HepG2 (cell line): ENCODE measurements around the gene MAB21L4. TPM values are rescaled to one million over a fixed set of nuclear protein-coding genes. Genes with fewer than 3 reads are reported as not detected.

ENCODE experiments used
- ARHGAP35 ChIP-seq: sonication (generic); formaldehyde crosslinking; IDR thresholded peaks from 2 replicates; pipeline ENCODE4 v1.9.0; 2022; ENCODE audit warnings: mild to moderate bottlenecking, inconsistent platforms, moderate library complexity, missing genetic modification reagents, borderline replicate concordance
- ATRX ChIP-seq: sonication (generic); formaldehyde crosslinking; IDR thresholded peaks from 2 replicates; pipeline ENCODE4 v1.4.0; 2020; ENCODE audit warnings: missing genetic modification reagents, borderline replicate concordance
- BHLHE40 ChIP-seq: IDR thresholded peaks from 2 replicates; pipeline ENCODE4 v1.6.1; 2011; ENCODE audit warnings: low read length, improper control_type of control experiment
- CBFB ChIP-seq: sonication (generic); formaldehyde crosslinking; IDR thresholded peaks from 2 replicates; pipeline ENCODE4 v1.4.0; 2020; ENCODE audit warnings: missing genetic modification reagents
- CHD2 ChIP-seq: IDR thresholded peaks from 2 replicates; pipeline ENCODE4 v1.6.1; 2011; ENCODE audit warnings: low read depth, low read length, improper control_type of control experiment
- GATAD2A ChIP-seq: IDR thresholded peaks from 2 replicates; pipeline ENCODE4 v1.6.1; 2016
- GFI1 ChIP-seq: sonication (generic); formaldehyde crosslinking; IDR thresholded peaks from 2 replicates; pipeline ENCODE4 v1.5.0; 2020; ENCODE audit warnings: missing genetic modification reagents, mild to moderate bottlenecking, borderline replicate concordance
- IRX3 ChIP-seq: sonication (generic); formaldehyde crosslinking; IDR thresholded peaks from 2 replicates; pipeline ENCODE4 v1.8.1; 2023; ENCODE audit warnings: mild to moderate bottlenecking, low read depth, missing genetic modification reagents, borderline replicate concordance
- KMT2A ChIP-seq: sonication (generic); formaldehyde crosslinking; IDR thresholded peaks from 2 replicates; pipeline ENCODE4 v1.4.0; 2020; ENCODE audit warnings: missing genetic modification reagents
- MBD4 ChIP-seq: IDR thresholded peaks from 2 replicates; pipeline ENCODE4 v1.6.1; 2012; ENCODE audit warnings: low read length, inconsistent platforms, borderline replicate concordance
- NCOA5 ChIP-seq: sonication (generic); formaldehyde crosslinking; IDR thresholded peaks from 2 replicates; pipeline ENCODE4 v1.4.0; 2020; ENCODE audit warnings: missing genetic modification reagents
- NCOR1 ChIP-seq: fragments of 200-600 bp; sonication (generic); IDR thresholded peaks from 2 replicates; pipeline ENCODE4 v1.7.0; 2017; ENCODE audit warnings: antibody characterized with exemption, low read length, borderline replicate concordance
- PLRG1 ChIP-seq: fragments of 450-650 bp; conservative IDR thresholded peaks from 2 replicates; pipeline ENCODE4 v1.6.1; 2016
- PTBP1 ChIP-seq: fragments of 200-400 bp; formaldehyde crosslinking; IDR thresholded peaks from 2 replicates; pipeline ENCODE4 v1.6.1; 2018; ENCODE audit warnings: low read length, low read depth; ENCODE audit not compliant: poor library complexity, severe bottlenecking
- THAP11 ChIP-seq: IDR thresholded peaks from 2 replicates; pipeline ENCODE4 v1.6.1; 2016; ENCODE audit warnings: missing biosample characterization, missing genetic modification reagents
- ZNF274 ChIP-seq: sonication (generic); formaldehyde crosslinking; IDR thresholded peaks from 2 replicates; pipeline ENCODE4 v1.5.1; 2020; ENCODE audit warnings: mild to moderate bottlenecking, missing genetic modification reagents
- polyA plus RNA-seq, 8 experiments: library from polyadenylated mRNA; depleted of rRNA in 3 of 8; stranded (reverse) in 7 of 8; unstranded in 1 of 8; fragments of >200 nt; fragmentation: Illumina TruSeq in 4 of 8; extraction: Trizol in 4 of 8; gene quantifications; 2 replicates each; pipeline versions ENCODE4 v1.2.1 to v1.2.3, GENCODE V29; 2011 to 2016; ENCODE audit warnings: low read depth in 4 of 8, missing spikeins in 1 of 8, mixed read lengths in 1 of 8; ENCODE audit not compliant: insufficient read depth in 1 of 8
- total RNA-seq, 5 experiments: library from RNA; depleted of rRNA; stranded (reverse); fragments of >200 nt; fragmentation: Illumina TruSeq; extraction: Trizol; gene quantifications; 2 replicates each; pipeline ENCODE4 v1.2.3, GENCODE V29; 2016; ENCODE audit warnings: low read depth in 1 of 5
- TF ChIP-seq, protein P1 (sequence below): IDR thresholded peaks from 2 replicates; pipeline ENCODE4 v1.6.1; 2016; ENCODE audit warnings: missing compliant biosample characterization, missing genetic modification reagents, borderline replicate concordance
- TF ChIP-seq, protein P2 (sequence below): sonication (generic); formaldehyde crosslinking; IDR thresholded peaks from 2 replicates; pipeline ENCODE4 v1.5.0; 2020; ENCODE audit warnings: missing genetic modification reagents
- TF ChIP-seq, protein P3 (sequence below): sonication (generic); formaldehyde crosslinking; IDR thresholded peaks from 2 replicates; pipeline ENCODE4 v1.5.0; 2020; ENCODE audit warnings: missing genetic modification reagents
- TF ChIP-seq, protein P4 (sequence below): sonication (generic); formaldehyde crosslinking; conservative IDR thresholded peaks from 2 replicates; pipeline ENCODE4 v1.8.0; 2022; ENCODE audit warnings: mild to moderate bottlenecking, moderate library complexity, missing genetic modification reagents
- TF ChIP-seq, protein P5 (sequence below): IDR thresholded peaks from 2 replicates; pipeline ENCODE4 v1.4.0; 2020; ENCODE audit warnings: mild to moderate bottlenecking, missing genetic modification reagents

The MAB21L4 gene
- total and polyA plus RNA-seq, 2 of the 13 experiments (the other 11 are each of a cell fraction or from before 2014, with no cell fraction given) = 3.0 to 14.0 TPM

DNA sequence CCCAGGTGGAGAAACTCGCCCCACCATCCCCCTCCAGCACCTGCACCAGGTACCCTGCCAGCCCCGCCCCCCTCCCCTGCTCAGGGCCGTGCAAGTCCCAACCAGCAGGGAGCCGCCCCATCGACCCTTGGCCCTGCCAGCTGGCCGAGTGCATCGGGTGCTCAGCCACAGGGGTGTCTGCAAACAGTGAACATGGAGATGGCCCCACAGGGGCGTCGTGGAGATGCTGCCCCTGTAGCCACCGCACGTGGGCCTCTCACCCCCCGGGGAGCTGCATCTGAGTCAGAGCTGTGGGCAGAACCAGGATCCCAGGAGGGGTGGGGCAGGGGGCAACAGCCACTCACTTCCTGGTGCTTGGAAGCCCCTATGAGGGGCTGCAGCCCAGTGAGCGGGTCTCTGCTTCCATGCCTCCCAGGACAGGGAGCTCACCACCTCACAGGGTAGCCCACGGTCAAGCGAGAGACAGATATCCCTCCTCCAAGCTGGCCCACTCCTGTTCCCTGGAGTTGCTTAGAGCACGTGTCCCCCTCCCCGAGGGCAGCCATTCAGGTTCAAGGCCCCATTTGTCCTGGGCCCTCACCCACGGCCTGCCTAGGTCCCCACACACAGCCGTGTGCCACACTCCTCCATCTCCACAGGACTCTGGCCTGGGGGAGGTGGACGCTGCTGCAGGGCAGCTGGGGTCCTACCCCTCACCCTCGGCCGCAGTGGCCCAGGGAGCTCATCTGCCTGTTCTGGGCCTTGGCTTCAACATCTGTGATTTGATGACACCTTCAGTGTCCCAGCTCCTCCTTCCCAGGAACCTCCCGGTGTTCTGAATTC lies 1.1 kb upstream of the MAB21L4 start (continued):
- TF ChIP-seq THAP11 (CRISPR knock-in tag) = no peak
- no peak for TF ChIP-seq PLRG1
- TF ChIP-seq KMT2A = peak; percentile 37; the same call in 1 of the 2 replicates
- TF ChIP-seq, protein P1, sequence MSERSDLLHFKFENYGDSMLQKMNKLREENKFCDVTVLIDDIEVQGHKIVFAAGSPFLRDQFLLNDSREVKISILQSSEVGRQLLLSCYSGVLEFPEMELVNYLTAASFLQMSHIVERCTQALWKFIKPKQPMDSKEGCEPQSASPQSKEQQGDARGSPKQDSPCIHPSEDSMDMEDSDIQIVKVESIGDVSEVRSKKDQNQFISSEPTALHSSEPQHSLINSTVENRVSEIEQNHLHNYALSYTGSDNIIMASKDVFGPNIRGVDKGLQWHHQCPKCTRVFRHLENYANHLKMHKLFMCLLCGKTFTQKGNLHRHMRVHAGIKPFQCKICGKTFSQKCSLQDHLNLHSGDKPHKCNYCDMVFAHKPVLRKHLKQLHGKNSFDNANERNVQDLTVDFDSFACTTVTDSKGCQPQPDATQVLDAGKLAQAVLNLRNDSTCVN (CRISPR knock-in tag) = no peak
- TF ChIP-seq NCOA5 (CRISPR knock-in tag) = no peak
- TF ChIP-seq, protein P2, sequence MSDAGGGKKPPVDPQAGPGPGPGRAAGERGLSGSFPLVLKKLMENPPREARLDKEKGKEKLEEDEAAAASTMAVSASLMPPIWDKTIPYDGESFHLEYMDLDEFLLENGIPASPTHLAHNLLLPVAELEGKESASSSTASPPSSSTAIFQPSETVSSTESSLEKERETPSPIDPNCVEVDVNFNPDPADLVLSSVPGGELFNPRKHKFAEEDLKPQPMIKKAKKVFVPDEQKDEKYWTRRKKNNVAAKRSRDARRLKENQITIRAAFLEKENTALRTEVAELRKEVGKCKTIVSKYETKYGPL (CRISPR knock-in tag) = no peak
- TF ChIP-seq, protein P3, sequence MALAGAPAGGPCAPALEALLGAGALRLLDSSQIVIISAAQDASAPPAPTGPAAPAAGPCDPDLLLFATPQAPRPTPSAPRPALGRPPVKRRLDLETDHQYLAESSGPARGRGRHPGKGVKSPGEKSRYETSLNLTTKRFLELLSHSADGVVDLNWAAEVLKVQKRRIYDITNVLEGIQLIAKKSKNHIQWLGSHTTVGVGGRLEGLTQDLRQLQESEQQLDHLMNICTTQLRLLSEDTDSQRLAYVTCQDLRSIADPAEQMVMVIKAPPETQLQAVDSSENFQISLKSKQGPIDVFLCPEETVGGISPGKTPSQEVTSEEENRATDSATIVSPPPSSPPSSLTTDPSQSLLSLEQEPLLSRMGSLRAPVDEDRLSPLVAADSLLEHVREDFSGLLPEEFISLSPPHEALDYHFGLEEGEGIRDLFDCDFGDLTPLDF (CRISPR knock-in tag) = no peak
- TF ChIP-seq BHLHE40 = peak; percentile 66
- no peak for TF ChIP-seq ATRX (CRISPR knock-in tag)
- no peak for TF ChIP-seq PTBP1
- no peak for TF ChIP-seq CHD2
- TF ChIP-seq NCOR1 = no peak
- TF ChIP-seq, protein P4, sequence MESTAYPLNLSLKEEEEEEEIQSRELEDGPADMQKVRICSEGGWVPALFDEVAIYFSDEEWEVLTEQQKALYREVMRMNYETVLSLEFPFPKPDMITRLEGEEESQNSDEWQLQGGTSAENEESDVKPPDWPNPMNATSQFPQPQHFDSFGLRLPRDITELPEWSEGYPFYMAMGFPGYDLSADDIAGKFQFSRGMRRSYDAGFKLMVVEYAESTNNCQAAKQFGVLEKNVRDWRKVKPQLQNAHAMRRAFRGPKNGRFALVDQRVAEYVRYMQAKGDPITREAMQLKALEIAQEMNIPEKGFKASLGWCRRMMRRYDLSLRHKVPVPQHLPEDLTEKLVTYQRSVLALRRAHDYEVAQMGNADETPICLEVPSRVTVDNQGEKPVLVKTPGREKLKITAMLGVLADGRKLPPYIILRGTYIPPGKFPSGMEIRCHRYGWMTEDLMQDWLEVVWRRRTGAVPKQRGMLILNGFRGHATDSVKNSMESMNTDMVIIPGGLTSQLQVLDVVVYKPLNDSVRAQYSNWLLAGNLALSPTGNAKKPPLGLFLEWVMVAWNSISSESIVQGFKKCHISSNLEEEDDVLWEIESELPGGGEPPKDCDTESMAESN (CRISPR knock-in tag) = no peak
- no peak for TF ChIP-seq IRX3
- no peak for TF ChIP-seq MBD4
- TF ChIP-seq, protein P5, sequence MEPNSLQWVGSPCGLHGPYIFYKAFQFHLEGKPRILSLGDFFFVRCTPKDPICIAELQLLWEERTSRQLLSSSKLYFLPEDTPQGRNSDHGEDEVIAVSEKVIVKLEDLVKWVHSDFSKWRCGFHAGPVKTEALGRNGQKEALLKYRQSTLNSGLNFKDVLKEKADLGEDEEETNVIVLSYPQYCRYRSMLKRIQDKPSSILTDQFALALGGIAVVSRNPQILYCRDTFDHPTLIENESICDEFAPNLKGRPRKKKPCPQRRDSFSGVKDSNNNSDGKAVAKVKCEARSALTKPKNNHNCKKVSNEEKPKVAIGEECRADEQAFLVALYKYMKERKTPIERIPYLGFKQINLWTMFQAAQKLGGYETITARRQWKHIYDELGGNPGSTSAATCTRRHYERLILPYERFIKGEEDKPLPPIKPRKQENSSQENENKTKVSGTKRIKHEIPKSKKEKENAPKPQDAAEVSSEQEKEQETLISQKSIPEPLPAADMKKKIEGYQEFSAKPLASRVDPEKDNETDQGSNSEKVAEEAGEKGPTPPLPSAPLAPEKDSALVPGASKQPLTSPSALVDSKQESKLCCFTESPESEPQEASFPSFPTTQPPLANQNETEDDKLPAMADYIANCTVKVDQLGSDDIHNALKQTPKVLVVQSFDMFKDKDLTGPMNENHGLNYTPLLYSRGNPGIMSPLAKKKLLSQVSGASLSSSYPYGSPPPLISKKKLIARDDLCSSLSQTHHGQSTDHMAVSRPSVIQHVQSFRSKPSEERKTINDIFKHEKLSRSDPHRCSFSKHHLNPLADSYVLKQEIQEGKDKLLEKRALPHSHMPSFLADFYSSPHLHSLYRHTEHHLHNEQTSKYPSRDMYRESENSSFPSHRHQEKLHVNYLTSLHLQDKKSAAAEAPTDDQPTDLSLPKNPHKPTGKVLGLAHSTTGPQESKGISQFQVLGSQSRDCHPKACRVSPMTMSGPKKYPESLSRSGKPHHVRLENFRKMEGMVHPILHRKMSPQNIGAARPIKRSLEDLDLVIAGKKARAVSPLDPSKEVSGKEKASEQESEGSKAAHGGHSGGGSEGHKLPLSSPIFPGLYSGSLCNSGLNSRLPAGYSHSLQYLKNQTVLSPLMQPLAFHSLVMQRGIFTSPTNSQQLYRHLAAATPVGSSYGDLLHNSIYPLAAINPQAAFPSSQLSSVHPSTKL (CRISPR knock-in tag) = 0 out of 2 replicates have a peak, but pooled peaks have one; percentile 24
- TF ChIP-seq CBFB (CRISPR knock-in tag) = no peak
- TF ChIP-seq ZNF274 (CRISPR knock-in tag) = peak; percentile 39; the same call in 1 of the 2 replicates
- no peak for TF ChIP-seq GFI1 (CRISPR knock-in tag)
- no peak for TF ChIP-seq ARHGAP35
- TF ChIP-seq GATAD2A (CRISPR knock-in tag) = peak; percentile 67
